Karpas-422 (cell line): ENCODE results near the gene TRPM3. TPM values are rescaled to one million over a fixed set of nuclear protein-coding genes. Genes with fewer than 3 reads are reported as not detected.
"Not testable (repeated sequence)": the region's sequence is repeated elsewhere in the genome, so short reads cannot be mapped to it uniquely, and the experiment has no call there.

Experiments
- DNase-seq: peaks from one replicate; pipeline ENCODE4 v3.0.0-alpha.2; 2015
- H2AFZ ChIP-seq: fragments of 200-600 bp; sonication (generic); 2 replicates; pipeline ENCODE4 v1.6.1; 2014; ENCODE audit warnings: antibody characterized with exemption, low read length, mixed read lengths
- H3K27ac ChIP-seq: fragments of 200-600 bp; sonication (generic); 2 replicates; pipeline ENCODE4 v1.5.1; 2014; ENCODE audit warnings: mild to moderate bottlenecking, low read length, moderate library complexity
- H3K27me3 ChIP-seq: fragments of 200-600 bp; sonication (generic); 2 replicates; pipeline ENCODE4 v1.6.1; 2014; ENCODE audit warnings: low read length, mixed read lengths
- H3K36me3 ChIP-seq: fragments of 200-600 bp; sonication (generic); 2 replicates; pipeline ENCODE4 v1.6.1; 2014; ENCODE audit warnings: low read length, mixed read lengths; ENCODE audit not compliant: insufficient read depth
- H3K4me1 ChIP-seq: fragments of 200-600 bp; sonication (generic); 2 replicates; pipeline ENCODE4 v1.6.1; 2014; ENCODE audit warnings: mild to moderate bottlenecking, low read length, mixed read lengths
- H3K4me2 ChIP-seq: fragments of 200-600 bp; sonication (generic); 2 replicates; pipeline ENCODE4 v1.6.1; 2014; ENCODE audit warnings: low read length, low read depth, mild to moderate bottlenecking; ENCODE audit not compliant: poor library complexity, severe bottlenecking
- H3K4me3 ChIP-seq: fragments of 200-600 bp; sonication (generic); 2 replicates; pipeline ENCODE4 v1.5.1; 2014; ENCODE audit warnings: mild to moderate bottlenecking, antibody characterized with exemption, low read length, mixed read lengths
- H3K79me2 ChIP-seq: fragments of 200-600 bp; sonication (generic); 2 replicates; pipeline ENCODE4 v1.6.1; 2014; ENCODE audit warnings: mild to moderate bottlenecking, low read length, mixed read lengths
- H3K9ac ChIP-seq: fragments of 200-600 bp; sonication (generic); 2 replicates; pipeline ENCODE4 v1.6.0; 2014; ENCODE audit warnings: low read length
- H3K9me2 ChIP-seq: fragments of 200-600 bp; sonication (generic), shearing (Covaris generic); replicated peaks from 2 replicates; pipeline ENCODE4 v1.6.0; 2014; ENCODE audit warnings: mild to moderate bottlenecking, low read length, moderate library complexity; ENCODE audit not compliant: insufficient read depth
- H3K9me3 ChIP-seq: fragments of 300-700, 200-600 bp; sonication (generic); 2 replicates; pipeline ENCODE4 v1.6.1; 2014; ENCODE audit warnings: low read length, mixed read lengths
- H4K20me1 ChIP-seq: fragments of 200-600 bp; sonication (generic); 2 replicates; pipeline ENCODE4 v1.6.1; 2014; ENCODE audit warnings: mild to moderate bottlenecking, antibody characterized with exemption, low read length, low read depth; ENCODE audit not compliant: insufficient read depth
- total RNA-seq: library from RNA; depleted of rRNA; stranded (reverse); fragments of >200 nt; shearing (Covaris generic); gene quantifications from 2 replicates; pipeline ENCODE4 v1.2.3, GENCODE V29; 2014; ENCODE audit warnings: low replicate concordance

TRPM3 gene
- total RNA-seq, 1 experiment from 2014 or later: not detected

DNA sequence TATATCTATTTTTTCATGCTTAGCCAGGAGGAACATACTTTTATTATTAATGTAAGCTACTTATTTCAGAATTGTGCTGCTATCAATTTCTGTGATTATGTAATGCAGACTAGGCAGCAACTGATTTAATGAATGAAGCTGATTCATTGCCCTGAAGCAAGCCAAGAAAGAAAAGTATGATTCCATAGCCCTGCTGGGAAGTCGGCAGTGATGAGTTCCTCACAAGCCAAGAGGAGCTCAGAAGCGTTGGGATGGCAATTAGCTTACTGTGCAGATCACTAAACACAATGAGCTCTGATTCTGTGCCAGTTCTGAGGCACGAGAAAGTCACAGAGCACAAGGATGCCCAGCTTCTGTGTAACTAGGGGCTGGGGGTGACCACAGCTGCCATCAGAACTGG, 452.7 kb downstream of the TRPM3 start:
- Histone ChIP-seq H3K4me2 (no peak overlapping the region), H3K27ac (no peak overlapping the region), H3K4me1 (no peaks in the 10 kb centered on the region), H3K9me2 (no peaks in the 10 kb centered on the region), H3K9ac (no peak overlapping the region), H3K79me2 (no peaks in the 10 kb centered on the region), H4K20me1 (no peaks in the 10 kb centered on the region), H3K27me3 (no peaks in the 10 kb centered on the region), H2AFZ (no peak overlapping the region), H3K4me3 (no peak overlapping the region), H3K36me3 (no peaks in the 10 kb centered on the region), H3K9me3 (no peaks in the 10 kb centered on the region)
- DNase-seq: no peak

DNA sequence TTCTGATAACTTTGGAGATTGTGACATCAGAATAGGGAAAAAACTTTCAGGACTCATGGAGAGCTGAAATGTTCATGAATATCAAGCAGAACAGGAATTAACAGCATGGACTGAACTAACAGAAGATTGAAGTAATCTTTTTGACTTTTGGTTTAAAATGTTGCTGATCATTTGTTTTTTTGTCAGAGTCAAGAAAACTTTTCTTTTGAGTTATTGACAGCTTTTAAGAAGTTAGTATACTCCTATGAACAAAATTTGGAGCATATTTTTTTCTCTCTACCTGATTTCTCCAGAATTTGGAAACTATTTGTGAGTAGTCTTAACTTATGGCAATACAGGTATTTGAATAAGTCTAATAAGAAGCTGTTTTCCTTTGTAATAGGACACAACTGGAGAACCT, 462.7 kb downstream of the TRPM3 start:
- H3K4me2 ChIP-seq: no peak overlapping the region
- no peaks in the 10 kb centered on the region for H3K9me3 ChIP-seq
- no peaks in the 10 kb centered on the region for H3K27me3 ChIP-seq
- no peak for DNase-seq
- no peaks in the 10 kb centered on the region for H3K4me1 ChIP-seq
- H3K27ac ChIP-seq: no peak overlapping the region
- no peak overlapping the region for H3K9ac ChIP-seq
- no peak overlapping the region for H3K4me3 ChIP-seq
- H2AFZ ChIP-seq: no peak overlapping the region
- H3K79me2 ChIP-seq: no peaks in the 10 kb centered on the region
- no peaks in the 10 kb centered on the region for H3K36me3 ChIP-seq
- H4K20me1 ChIP-seq: no peaks in the 10 kb centered on the region
- no peaks in the 10 kb centered on the region for H3K9me2 ChIP-seq

DNA sequence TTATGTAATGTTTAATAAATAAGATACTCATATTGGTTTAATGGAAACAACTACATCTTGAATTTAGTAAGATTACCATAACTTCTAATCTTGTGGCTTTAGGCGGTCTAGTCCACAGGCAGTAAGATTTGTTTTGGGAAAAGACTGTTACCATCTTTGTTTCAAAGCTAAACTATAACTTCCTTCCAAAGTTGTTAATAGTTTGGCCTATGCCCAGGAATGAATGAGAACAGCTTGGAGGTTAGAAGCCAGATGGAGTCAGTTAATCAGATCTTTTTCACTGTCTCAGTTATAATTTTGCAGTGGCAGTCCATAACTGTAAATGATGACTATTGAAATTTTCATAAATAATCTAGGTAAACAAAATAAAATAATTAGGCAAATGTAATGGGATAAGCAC, 465.1 kb downstream of the TRPM3 start:
- H3K9ac ChIP-seq: no peak overlapping the region
- H4K20me1 ChIP-seq: no peaks in the 10 kb centered on the region
- H3K4me3 ChIP-seq: no peak overlapping the region
- no peaks in the 10 kb centered on the region for H3K36me3 ChIP-seq
- no peaks in the 10 kb centered on the region for H3K9me2 ChIP-seq
- H2AFZ ChIP-seq: no peak overlapping the region
- no peaks in the 10 kb centered on the region for H3K79me2 ChIP-seq
- H3K4me1 ChIP-seq: no peaks in the 10 kb centered on the region
- H3K27ac ChIP-seq: no peak overlapping the region
- no peak for DNase-seq
- H3K27me3 ChIP-seq: no peaks in the 10 kb centered on the region
- H3K4me2 ChIP-seq: no peak overlapping the region
- no peaks in the 10 kb centered on the region for H3K9me3 ChIP-seq

DNA sequence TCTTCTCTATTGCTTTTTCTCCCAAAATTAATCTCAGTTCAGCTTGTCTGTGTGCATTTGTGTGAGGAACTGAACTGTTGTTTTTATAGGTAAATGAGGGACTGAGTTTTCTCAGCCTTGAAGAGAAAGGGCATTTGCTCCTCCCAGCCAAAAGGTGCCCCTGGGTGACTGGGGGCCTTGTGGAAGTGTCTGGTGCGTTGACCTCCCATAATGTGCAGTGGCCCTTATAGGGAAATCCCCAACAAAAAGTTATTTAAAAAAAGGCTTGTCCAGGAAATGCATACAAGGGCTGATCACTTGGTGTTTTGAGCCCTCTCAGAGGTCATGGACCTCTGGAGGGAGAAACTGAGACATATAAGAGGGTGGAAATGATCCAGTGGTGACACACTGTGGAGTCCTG, 467.3 kb downstream of the TRPM3 start:
- Histone ChIP-seq H3K4me1 (no peaks in the 10 kb centered on the region), H3K36me3 (no peaks in the 10 kb centered on the region), H2AFZ (no peak overlapping the region), H3K27me3 (no peaks in the 10 kb centered on the region), H3K4me2 (no peak overlapping the region), H3K9me2 (no peaks in the 10 kb centered on the region), H4K20me1 (no peaks in the 10 kb centered on the region), H3K27ac (no peak overlapping the region), H3K79me2 (no peaks in the 10 kb centered on the region), H3K9me3 (no peaks in the 10 kb centered on the region), H3K9ac (no peak overlapping the region), H3K4me3 (no peak overlapping the region)
- DNase-seq: no peak

DNA sequence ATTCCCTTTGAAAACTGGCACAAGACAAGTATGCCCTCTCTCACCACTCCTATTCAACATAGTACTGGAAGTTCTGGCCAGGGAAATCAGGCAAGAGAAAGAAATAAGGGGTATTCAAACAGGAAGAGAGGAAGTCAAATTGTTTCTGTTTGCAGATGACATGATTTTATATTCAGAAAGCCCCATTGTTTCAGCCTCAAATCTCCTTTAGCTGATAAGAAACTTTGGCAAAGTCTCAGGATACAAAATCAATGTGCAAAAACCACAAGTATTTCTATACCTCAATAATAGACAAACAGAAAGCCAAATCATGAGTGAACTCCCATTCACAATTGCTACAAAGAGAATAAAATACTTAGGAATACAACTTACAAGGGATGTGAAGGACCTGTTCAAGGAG, 476.8 kb downstream of the TRPM3 start:
- not testable (repeated sequence) for H3K27ac ChIP-seq, H3K9me2 ChIP-seq, H3K9ac ChIP-seq, H3K4me2 ChIP-seq, H3K4me3 ChIP-seq, H4K20me1 ChIP-seq, H3K27me3 ChIP-seq, DNase-seq, H3K9me3 ChIP-seq, H3K79me2 ChIP-seq, H3K4me1 ChIP-seq, H2AFZ ChIP-seq, H3K36me3 ChIP-seq

DNA sequence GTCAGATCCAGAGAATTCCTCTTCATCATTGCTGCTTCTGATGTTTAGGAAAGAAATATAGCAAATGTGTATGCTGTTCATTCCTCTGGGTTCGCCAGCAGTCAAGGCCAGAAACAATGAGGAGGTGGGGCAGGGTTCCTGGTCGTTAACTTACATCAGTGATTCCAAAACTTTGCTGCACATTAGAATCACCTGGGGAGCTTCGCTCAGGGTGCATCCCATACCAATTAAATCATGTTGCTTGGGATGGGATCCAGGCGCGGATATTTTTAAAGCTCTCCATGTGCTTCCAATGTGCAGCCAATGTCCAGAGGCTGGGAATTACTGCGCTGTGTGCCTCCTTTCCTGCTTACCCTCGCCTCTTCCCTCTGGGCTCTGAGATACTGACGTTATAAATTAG, 479.1 kb downstream of the TRPM3 start:
- Histone ChIP-seq H3K4me1 (no peaks in the 10 kb centered on the region), H3K4me2 (no peak overlapping the region), H3K27me3 (no peaks in the 10 kb centered on the region), H4K20me1 (no peaks in the 10 kb centered on the region), H3K27ac (no peak overlapping the region), H2AFZ (no peak overlapping the region), H3K79me2 (no peaks in the 10 kb centered on the region), H3K4me3 (no peak overlapping the region), H3K9ac (no peak overlapping the region), H3K9me2 (no peaks in the 10 kb centered on the region), H3K36me3 (no peaks in the 10 kb centered on the region), H3K9me3 (no peaks in the 10 kb centered on the region)
- DNase-seq: no peak

DNA sequence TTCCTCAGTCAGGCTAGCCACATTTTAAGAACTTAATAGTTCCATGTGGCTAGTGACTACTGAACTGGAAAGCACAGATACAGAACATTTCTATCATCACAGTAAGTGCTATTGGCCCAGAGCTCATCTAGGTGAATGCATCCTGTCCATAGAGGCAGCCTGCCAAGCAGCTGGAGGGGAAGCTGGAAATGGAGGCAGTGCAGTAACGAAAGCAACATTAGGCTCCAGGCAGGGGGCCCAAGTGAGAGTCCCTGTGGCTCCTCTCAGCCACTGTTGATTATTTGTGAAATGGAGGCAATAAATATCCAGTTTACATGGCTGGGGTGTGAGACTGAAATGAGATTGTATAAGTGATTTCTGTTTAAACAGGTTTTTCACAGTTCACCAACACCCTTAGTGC, 479.8 kb downstream of the TRPM3 start:
- Histone ChIP-seq H3K4me1 (no peaks in the 10 kb centered on the region), H3K36me3 (no peaks in the 10 kb centered on the region), H4K20me1 (no peaks in the 10 kb centered on the region), H3K4me3 (no peak overlapping the region), H3K27ac (no peak overlapping the region), H3K4me2 (no peak overlapping the region), H3K9me3 (no peaks in the 10 kb centered on the region), H3K27me3 (no peaks in the 10 kb centered on the region), H3K9ac (no peak overlapping the region), H3K79me2 (no peaks in the 10 kb centered on the region), H2AFZ (no peak overlapping the region), H3K9me2 (no peaks in the 10 kb centered on the region)
- DNase-seq: no peak

DNA sequence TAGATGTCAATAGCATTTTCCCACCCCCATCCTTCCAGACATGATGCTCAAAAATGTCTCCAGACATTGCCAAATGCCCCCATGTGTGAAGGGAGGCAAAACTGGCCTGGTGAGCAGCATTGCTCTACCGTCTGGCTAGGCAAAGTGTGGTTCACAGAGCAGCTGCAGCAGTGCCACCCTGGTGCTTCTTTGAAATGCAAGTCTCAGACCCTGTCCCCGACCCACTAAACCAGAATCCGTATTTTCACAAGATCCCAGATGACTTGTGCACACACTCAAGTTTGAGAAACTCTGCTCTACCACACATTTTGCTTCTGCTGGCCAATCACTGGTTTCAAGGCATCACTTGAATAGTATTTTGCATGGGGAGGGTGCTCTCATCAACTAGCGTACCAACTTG, 480.4 kb downstream of the TRPM3 start:
- H3K4me3 ChIP-seq: no peak overlapping the region
- H3K9ac ChIP-seq: no peak overlapping the region
- H3K27ac ChIP-seq: no peak overlapping the region
- no peak overlapping the region for H3K4me2 ChIP-seq
- no peak for DNase-seq
- no peaks in the 10 kb centered on the region for H3K27me3 ChIP-seq
- no peaks in the 10 kb centered on the region for H3K79me2 ChIP-seq
- no peaks in the 10 kb centered on the region for H3K9me3 ChIP-seq
- no peaks in the 10 kb centered on the region for H3K9me2 ChIP-seq
- no peaks in the 10 kb centered on the region for H4K20me1 ChIP-seq
- no peaks in the 10 kb centered on the region for H3K4me1 ChIP-seq
- H3K36me3 ChIP-seq: no peaks in the 10 kb centered on the region
- H2AFZ ChIP-seq: no peak overlapping the region
